GM12872 (cell line): ENCODE results near the gene CNTN3.

ENCODE experiments used
- CTCF ChIP-seq: IDR thresholded peaks from 3 replicates; pipeline ENCODE4 v1.5.1; 2011; ENCODE audit warnings: low read depth, mild to moderate bottlenecking, low read length, moderate library complexity; ENCODE audit not compliant: insufficient read depth

The CNTN3 gene

GRCh38 chr3:74614107-74614967 lies at the start of gene CNTN3:
CNTN3 (minus strand) TSS chr3:74614659; CDS start chr3:74521112, 93,547 bp downstream.
- TF ChIP-seq CTCF = no peak

DNA sequence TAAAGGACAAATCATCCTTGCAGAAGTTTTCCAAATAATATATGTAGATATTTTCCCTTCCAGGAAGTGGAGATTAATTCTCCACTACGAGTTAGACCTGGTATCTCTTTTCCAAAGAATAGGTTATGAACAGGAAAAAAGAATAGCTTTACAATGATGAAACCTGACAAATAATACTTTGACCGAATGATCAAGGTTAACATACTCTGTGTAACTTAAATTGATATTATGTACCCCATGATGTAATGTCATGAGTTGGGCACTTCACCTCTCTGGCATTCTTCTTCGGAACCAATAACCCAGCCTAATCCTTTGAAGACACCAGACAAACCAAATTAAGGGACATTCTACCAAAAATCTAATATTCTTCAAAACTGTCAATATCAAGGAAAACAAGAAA lies 48.7 kb upstream of the CNTN3 start:
- no peak for TF ChIP-seq CTCF

DNA sequence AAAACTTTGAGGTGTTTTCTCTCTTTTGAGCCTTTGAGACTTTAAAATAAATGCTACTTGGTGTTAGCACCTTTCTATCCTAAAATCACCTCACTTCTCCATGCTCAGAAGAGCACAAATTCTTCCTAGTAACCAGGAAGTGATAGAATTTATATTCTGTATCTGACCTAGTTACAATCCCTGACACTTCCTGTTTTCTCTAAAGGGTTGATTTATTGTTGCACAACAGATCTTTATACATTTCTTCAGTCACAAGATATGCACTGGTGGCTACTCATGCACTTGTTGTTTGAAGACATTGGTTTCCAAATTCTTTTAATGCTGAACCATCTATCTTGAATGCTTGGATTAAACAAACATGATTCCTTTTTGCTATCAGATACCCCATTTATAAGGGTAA lies 47.2 kb upstream of the CNTN3 start:
- no peak for TF ChIP-seq CTCF

- TF ChIP-seq CTCF = no peak
Observed at GRCh38 chr3:74651885-74652284, 37.4 kb upstream of the CNTN3 start.

- no peak for TF ChIP-seq CTCF
Observed at GRCh38 chr3:74651292-74651691, 36.8 kb upstream of the CNTN3 start.

DNA sequence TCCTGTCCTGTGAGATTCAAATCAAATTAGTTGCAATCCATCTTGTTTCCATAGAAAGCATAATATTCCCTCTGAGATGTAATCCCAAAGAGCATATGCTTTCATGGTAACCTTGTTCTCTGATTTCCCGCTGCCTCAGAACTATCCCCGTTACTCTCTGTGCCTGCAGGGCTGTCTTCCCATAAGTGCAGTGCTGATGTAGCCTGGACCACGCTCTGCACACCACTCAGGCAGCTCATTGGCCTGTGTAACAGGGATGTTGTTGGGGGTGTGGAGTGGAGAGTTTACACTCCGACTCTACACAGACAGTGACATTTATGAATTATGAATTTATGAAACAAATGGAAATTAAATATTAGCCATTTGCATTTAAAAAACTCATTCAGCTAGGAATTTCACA lies 33.6 kb upstream of the CNTN3 start:
- no peak for TF ChIP-seq CTCF

DNA sequence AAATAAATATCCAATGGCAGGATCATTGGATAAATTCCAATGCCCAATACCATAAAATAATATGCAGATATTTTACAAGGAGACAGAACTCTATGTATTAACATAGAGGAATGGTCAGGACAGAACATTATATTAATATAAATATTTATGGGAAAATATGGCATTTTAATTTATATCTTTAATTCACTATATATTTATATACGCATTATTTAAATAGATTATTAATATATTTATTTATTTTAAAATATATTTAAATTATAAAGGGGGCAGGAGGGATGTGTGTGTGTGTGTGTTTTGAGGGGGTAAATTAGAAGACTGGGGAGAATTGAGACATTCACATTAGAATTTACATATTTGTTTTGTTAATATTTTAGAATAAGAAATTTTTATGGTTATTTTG lies 31.6 kb upstream of the CNTN3 start:
- TF ChIP-seq CTCF = no peak
